HEK293 (cell line): ENCODE results near the gene PDZRN4.

ENCODE experiments used
- YY1 ChIP-seq: fragments of 450-650 bp; formaldehyde crosslinking; IDR thresholded peaks from 2 replicates; pipeline ENCODE4 v1.5.1; 2018; ENCODE audit warnings: missing biosample characterization, missing genetic modification characterization
- ZBTB1 ChIP-seq: fragments of 450-650 bp; formaldehyde crosslinking; IDR thresholded peaks from 2 replicates; pipeline ENCODE4 v1.5.1; 2016; ENCODE audit warnings: missing biosample characterization, missing genetic modification characterization
- ZBTB17 ChIP-seq: fragments of 450-650 bp; formaldehyde crosslinking; IDR thresholded peaks from 2 replicates; pipeline ENCODE4 v1.5.1; 2016; ENCODE audit warnings: missing biosample characterization, missing genetic modification characterization
- ZNF394 ChIP-seq: fragments of 450-650 bp; formaldehyde crosslinking; IDR thresholded peaks from 2 replicates; pipeline ENCODE4 v1.5.1; 2016; ENCODE audit warnings: missing biosample characterization, missing genetic modification characterization, mild to moderate bottlenecking, moderate library complexity, borderline replicate concordance
- TF ChIP-seq, protein P1 (sequence below): fragments of 450-650 bp; formaldehyde crosslinking; IDR thresholded peaks from 2 replicates; pipeline ENCODE4 v1.5.1; 2016; ENCODE audit warnings: missing biosample characterization, missing genetic modification characterization
- TF ChIP-seq, protein P2 (sequence below): fragments of 450-650 bp; formaldehyde crosslinking; IDR thresholded peaks from 2 replicates; pipeline ENCODE4 v1.5.1; 2016; ENCODE audit warnings: missing biosample characterization, missing genetic modification characterization

DNA sequence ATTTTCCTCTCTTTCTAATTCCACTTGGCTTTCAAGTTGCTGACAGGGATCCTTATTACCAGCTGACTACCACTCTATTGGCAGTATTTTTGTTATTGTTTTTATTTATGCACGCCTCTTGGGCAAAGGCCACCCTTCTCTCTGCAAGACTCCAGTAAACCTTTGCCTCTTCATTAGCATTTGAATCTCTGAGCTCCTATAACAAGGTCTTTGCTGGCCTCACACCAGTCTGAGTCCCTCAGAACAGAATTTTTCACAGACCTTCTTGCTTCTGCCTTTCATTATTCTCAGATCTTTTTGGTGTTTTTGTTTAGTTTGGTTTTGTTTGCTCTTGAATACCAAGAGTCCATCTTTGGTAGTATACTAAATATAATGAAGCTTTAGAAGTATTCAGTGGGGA is 145.9 kb downstream of the PDZRN4 start:
- TF ChIP-seq, protein P1, sequence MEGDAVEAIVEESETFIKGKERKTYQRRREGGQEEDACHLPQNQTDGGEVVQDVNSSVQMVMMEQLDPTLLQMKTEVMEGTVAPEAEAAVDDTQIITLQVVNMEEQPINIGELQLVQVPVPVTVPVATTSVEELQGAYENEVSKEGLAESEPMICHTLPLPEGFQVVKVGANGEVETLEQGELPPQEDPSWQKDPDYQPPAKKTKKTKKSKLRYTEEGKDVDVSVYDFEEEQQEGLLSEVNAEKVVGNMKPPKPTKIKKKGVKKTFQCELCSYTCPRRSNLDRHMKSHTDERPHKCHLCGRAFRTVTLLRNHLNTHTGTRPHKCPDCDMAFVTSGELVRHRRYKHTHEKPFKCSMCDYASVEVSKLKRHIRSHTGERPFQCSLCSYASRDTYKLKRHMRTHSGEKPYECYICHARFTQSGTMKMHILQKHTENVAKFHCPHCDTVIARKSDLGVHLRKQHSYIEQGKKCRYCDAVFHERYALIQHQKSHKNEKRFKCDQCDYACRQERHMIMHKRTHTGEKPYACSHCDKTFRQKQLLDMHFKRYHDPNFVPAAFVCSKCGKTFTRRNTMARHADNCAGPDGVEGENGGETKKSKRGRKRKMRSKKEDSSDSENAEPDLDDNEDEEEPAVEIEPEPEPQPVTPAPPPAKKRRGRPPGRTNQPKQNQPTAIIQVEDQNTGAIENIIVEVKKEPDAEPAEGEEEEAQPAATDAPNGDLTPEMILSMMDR (tag by site-specific recombination): no peak
- no peak for TF ChIP-seq ZNF394 (tag by site-specific recombination)
- no peak for TF ChIP-seq YY1 (tag by site-specific recombination)
- no peak for TF ChIP-seq ZBTB17 (tag by site-specific recombination)
- TF ChIP-seq ZBTB1 (tag by site-specific recombination): no peak
- TF ChIP-seq, protein P2, sequence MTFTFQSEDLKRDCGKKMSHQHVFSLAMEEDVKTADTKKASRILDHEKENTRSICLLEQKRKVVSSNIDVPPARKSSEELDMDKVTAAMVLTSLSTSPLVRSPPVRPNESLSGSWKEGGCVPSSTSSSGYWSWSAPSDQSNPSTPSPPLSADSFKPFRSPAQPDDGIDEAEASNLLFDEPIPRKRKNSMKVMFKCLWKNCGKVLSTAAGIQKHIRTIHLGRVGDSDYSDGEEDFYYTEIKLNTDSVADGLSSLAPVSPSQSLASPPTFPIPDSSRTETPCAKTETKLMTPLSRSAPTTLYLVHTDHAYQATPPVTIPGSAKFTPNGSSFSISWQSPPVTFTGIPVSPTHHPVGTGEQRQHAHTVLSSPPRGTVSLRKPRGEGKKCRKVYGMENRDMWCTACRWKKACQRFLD (tag by site-specific recombination): no peak
